SU-DHL-6 (cell line): ENCODE results near the gene PLD5.

Experiments
- EZH2phosphoT487 ChIP-seq: fragments of 200-600 bp; sonication (generic), shearing (Covaris generic); conservative IDR thresholded peaks from 2 replicates; pipeline ENCODE4 v1.6.1; 2018; ENCODE audit warnings: mild to moderate bottlenecking, antibody characterized with exemption, low read length, moderate library complexity, mixed read lengths
- TF ChIP-seq, protein P1 (sequence below): fragments of 200-600 bp; sonication (generic); IDR thresholded peaks from one replicate; pipeline ENCODE4 v1.5.1; 2017; ENCODE audit warnings: antibody characterized with exemption, mild to moderate bottlenecking, low read length, moderate library complexity; ENCODE audit not compliant: insufficient read depth, poor library complexity, severe bottlenecking

DNA sequence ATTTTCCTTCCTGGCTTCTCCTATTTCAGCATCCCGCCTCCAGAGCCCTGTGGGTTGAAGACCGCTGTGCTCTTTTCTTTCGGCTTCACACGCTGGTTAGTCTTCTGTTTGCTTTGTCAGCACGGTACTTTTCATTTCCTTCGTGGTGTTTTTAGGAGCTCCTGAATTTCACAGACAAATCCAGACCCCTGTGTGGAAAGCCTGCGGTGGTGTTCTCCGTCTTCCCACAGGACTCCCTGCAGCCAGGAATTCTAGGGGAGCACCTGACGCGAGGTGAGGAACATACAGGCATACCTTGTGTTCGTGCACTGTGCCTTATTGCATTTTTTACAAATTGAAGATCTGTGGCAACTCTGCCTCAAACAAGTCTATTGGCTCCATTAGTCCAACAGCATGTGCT lies 315.4 kb downstream of the PLD5 start:
- TF ChIP-seq, protein P1, sequence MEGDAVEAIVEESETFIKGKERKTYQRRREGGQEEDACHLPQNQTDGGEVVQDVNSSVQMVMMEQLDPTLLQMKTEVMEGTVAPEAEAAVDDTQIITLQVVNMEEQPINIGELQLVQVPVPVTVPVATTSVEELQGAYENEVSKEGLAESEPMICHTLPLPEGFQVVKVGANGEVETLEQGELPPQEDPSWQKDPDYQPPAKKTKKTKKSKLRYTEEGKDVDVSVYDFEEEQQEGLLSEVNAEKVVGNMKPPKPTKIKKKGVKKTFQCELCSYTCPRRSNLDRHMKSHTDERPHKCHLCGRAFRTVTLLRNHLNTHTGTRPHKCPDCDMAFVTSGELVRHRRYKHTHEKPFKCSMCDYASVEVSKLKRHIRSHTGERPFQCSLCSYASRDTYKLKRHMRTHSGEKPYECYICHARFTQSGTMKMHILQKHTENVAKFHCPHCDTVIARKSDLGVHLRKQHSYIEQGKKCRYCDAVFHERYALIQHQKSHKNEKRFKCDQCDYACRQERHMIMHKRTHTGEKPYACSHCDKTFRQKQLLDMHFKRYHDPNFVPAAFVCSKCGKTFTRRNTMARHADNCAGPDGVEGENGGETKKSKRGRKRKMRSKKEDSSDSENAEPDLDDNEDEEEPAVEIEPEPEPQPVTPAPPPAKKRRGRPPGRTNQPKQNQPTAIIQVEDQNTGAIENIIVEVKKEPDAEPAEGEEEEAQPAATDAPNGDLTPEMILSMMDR: no peak
- no peak for TF ChIP-seq EZH2phosphoT487
